ENCODE measurements around the gene RCOR1. TPM values are rescaled to one million over a fixed set of nuclear protein-coding genes. Genes with fewer than 3 reads are reported as not detected.
"Not testable (repeated sequence)": the region's sequence is repeated elsewhere in the genome, so short reads cannot be mapped to it uniquely, and the experiment has no call there.

Gene RCOR1
- polyA plus RNA-seq, 4 donors: 31.6 to 41.5 (median 34.5) TPM

GRCh38 chr14:102624666-102625065 lies 32.2 kb downstream of the RCOR1 start:
- no peak for DNase-seq (ENCODE audit: low read depth in 4 of 4, low spot score in 3 of 4)

GRCh38 chr14:102625564-102626296 lies 33.3 kb downstream of the RCOR1 start:
- DNase-seq (ENCODE audit: low read depth in 4 of 4, low spot score in 3 of 4): no peak

GRCh38 chr14:102626530-102626929 lies 34.1 kb downstream of the RCOR1 start:
- no peak for DNase-seq (ENCODE audit: low read depth in 4 of 4, low spot score in 3 of 4)

- no peak for DNase-seq (ENCODE audit: low read depth in 4 of 4, low spot score in 3 of 4)
Observed at GRCh38 chr14:102629011-102629444, 36.6 kb downstream of the RCOR1 start.

- no peak for DNase-seq (ENCODE audit: low read depth in 4 of 4, low spot score in 3 of 4)
Observed at GRCh38 chr14:102629808-102630350, 37.4 kb downstream of the RCOR1 start.

- no peak for DNase-seq (ENCODE audit: low read depth in 4 of 4, low spot score in 3 of 4)
Observed at GRCh38 chr14:102630405-102630804, 38.0 kb downstream of the RCOR1 start.

- no peak for DNase-seq (ENCODE audit: low read depth in 4 of 4, low spot score in 3 of 4)
Observed at GRCh38 chr14:102630881-102631280, 38.4 kb downstream of the RCOR1 start.

- DNase-seq (ENCODE audit: low read depth in 4 of 4, low spot score in 3 of 4): no peak
Observed at GRCh38 chr14:102633906-102634595, 41.6 kb downstream of the RCOR1 start.

GRCh38 chr14:102639611-102640010 lies 47.2 kb downstream of the RCOR1 start:
- not testable (repeated sequence) for DNase-seq (ENCODE audit: low read depth in 4 of 4, low spot score in 3 of 4)

GRCh38 chr14:102644523-102644922 lies 52.1 kb downstream of the RCOR1 start:
- DNase-seq (ENCODE audit: low read depth in 4 of 4, low spot score in 3 of 4): no peak

- DNase-seq (ENCODE audit: low read depth in 4 of 4, low spot score in 3 of 4): no peak
Observed at GRCh38 chr14:102645746-102646440, 53.4 kb downstream of the RCOR1 start.

GRCh38 chr14:102646615-102647014 lies 54.2 kb downstream of the RCOR1 start:
- no peak for DNase-seq (ENCODE audit: low read depth in 4 of 4, low spot score in 3 of 4)

GRCh38 chr14:102652194-102652593 lies 59.7 kb downstream of the RCOR1 start:
- no peak for DNase-seq (ENCODE audit: low read depth in 4 of 4, low spot score in 3 of 4)

GRCh38 chr14:102654298-102654697 lies 61.8 kb downstream of the RCOR1 start:
- DNase-seq (ENCODE audit: low read depth in 4 of 4, low spot score in 3 of 4): no peak

GRCh38 chr14:102655137-102655536 lies 62.7 kb downstream of the RCOR1 start:
- DNase-seq (ENCODE audit: low read depth in 4 of 4, low spot score in 3 of 4): no peak

GRCh38 chr14:102659797-102660196 lies 67.3 kb downstream of the RCOR1 start:
- DNase-seq (ENCODE audit: low read depth in 4 of 4, low spot score in 3 of 4): no peak

- DNase-seq (ENCODE audit: low read depth in 4 of 4, low spot score in 3 of 4): no peak
Observed at GRCh38 chr14:102661614-102662013, 69.2 kb downstream of the RCOR1 start.

GRCh38 chr14:102662636-102663430 lies 70.4 kb downstream of the RCOR1 start:
- no peak for DNase-seq (ENCODE audit: low read depth in 4 of 4, low spot score in 3 of 4)

GRCh38 chr14:102663440-102663839 lies 71.0 kb downstream of the RCOR1 start:
- no peak for DNase-seq (ENCODE audit: low read depth in 4 of 4, low spot score in 3 of 4)

GRCh38 chr14:102665621-102666020 lies 73.2 kb downstream of the RCOR1 start:
- DNase-seq (ENCODE audit: low read depth in 4 of 4, low spot score in 3 of 4): no peak

Measured in right renal pelvis (tissue), 4 donors.